ENCODE data around the gene OBSCN.
"Not testable (repeated sequence)": the region's sequence is repeated elsewhere in the genome, so short reads cannot be mapped to it uniquely, and the experiment has no call there.

DNA sequence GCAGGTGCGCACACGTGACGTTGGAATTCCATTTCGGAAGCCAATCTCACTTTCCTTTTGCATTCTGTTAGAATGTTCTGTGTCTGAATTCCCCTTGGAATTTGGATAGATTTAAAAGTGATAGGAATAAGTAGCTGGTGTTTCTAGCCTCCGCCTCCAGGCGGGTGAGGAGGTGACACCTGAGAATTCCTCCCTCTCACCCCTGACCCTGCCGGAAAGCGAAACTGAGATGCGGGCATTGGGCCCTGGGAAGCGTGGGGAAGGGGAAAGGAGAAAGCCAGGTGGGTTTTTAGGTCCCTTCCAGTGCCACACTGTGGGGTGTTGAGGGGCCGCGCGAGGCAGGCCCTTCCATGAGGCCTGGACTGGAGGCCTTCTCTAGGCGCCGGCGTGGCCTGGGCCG, 61.6 kb downstream of the OBSCN start:
- TF ChIP-seq EZH2 (IDR thresholded peaks at IDR 0.05; ENCODE audit: borderline replicate concordance, low read length), result not testable (repeated sequence)
- TF ChIP-seq, protein P1, sequence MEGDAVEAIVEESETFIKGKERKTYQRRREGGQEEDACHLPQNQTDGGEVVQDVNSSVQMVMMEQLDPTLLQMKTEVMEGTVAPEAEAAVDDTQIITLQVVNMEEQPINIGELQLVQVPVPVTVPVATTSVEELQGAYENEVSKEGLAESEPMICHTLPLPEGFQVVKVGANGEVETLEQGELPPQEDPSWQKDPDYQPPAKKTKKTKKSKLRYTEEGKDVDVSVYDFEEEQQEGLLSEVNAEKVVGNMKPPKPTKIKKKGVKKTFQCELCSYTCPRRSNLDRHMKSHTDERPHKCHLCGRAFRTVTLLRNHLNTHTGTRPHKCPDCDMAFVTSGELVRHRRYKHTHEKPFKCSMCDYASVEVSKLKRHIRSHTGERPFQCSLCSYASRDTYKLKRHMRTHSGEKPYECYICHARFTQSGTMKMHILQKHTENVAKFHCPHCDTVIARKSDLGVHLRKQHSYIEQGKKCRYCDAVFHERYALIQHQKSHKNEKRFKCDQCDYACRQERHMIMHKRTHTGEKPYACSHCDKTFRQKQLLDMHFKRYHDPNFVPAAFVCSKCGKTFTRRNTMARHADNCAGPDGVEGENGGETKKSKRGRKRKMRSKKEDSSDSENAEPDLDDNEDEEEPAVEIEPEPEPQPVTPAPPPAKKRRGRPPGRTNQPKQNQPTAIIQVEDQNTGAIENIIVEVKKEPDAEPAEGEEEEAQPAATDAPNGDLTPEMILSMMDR (IDR thresholded peaks at IDR 0.05; ENCODE audit: low read length), result not testable (repeated sequence)
